Measurements from ENCODE around the gene LRP2.

Gene LRP2

GRCh38 chr2:169081551-169081950 lies 280.8 kb downstream of the LRP2 start:
- DNase-seq = no peak

- no peak for DNase-seq
Measured at GRCh38 chr2:169080250-169081069, 281.9 kb downstream of the LRP2 start.

- DNase-seq = no peak
Measured at GRCh38 chr2:169077674-169078240, 284.6 kb downstream of the LRP2 start.

Measured in NCI-H2171 treated with DMSO at 0.1 percent for 48 hours (cell line).